SK-N-SH (cell line): ENCODE measurements around the gene SPTLC2.

Source experiments
- EZH2phosphoT487 ChIP-seq: fragments of 200-600 bp; sonication (generic); IDR thresholded peaks from 2 replicates; pipeline ENCODE4 v1.6.1; 2017; ENCODE audit warnings: low read depth, mixed run types, mild to moderate bottlenecking, antibody characterized with exemption, moderate library complexity, borderline replicate concordance
- MAX ChIP-seq: IDR thresholded peaks from 2 replicates; pipeline ENCODE4 v1.4.0; 2012; ENCODE audit warnings: low read depth
- NFIC ChIP-seq: IDR thresholded peaks from 2 replicates; pipeline ENCODE4 v1.4.0; 2012; ENCODE audit warnings: borderline replicate concordance

- TF ChIP-seq NFIC (no peak), MAX (no peak), EZH2phosphoT487 (no peak)
These were observed 13.7 kb upstream of the SPTLC2 start for GRCh38 chr14:77630111-77630510.
